C4-2B (cell line): ENCODE data around the gene KCNK1.

ENCODE experiments used
- H3K27ac ChIP-seq: fragments of 450-650 bp; 2 replicates; pipeline ENCODE4 v1.5.1; 2017
- CTCF ChIP-seq: fragments of 450-650 bp; conservative IDR thresholded peaks from 2 replicates; pipeline ENCODE4 v1.5.1; 2017; ENCODE audit warnings: mild to moderate bottlenecking
- ZFX ChIP-seq: fragments of 450-650 bp; IDR thresholded peaks from 2 replicates; pipeline ENCODE4 v1.6.1; 2017

The KCNK1 gene

GRCh38 chr1:233652526-233652925 is 38.6 kb downstream of the KCNK1 start:
- no peak for TF ChIP-seq ZFX
- no peak for TF ChIP-seq CTCF
- no peak overlapping the region for H3K27ac ChIP-seq

GRCh38 chr1:233654658-233655280 is 40.9 kb downstream of the KCNK1 start:
- H3K27ac ChIP-seq: peak overlapping the region; percentile 54
- TF ChIP-seq CTCF: no peak
- TF ChIP-seq ZFX: no peak

- peak overlapping the region; percentile 54 for H3K27ac ChIP-seq
- TF ChIP-seq CTCF (no peak), ZFX (no peak)
Observed at GRCh38 chr1:233655301-233655740, 41.4 kb downstream of the KCNK1 start.

GRCh38 chr1:233656032-233656635 is 42.2 kb downstream of the KCNK1 start:
- peak overlapping the region; percentile 54; the same call in 1 of the 2 replicates for H3K27ac ChIP-seq
- TF ChIP-seq CTCF (no peak), ZFX (no peak)

- no peak for TF ChIP-seq ZFX
- no peak for TF ChIP-seq CTCF
- H3K27ac ChIP-seq: no peak overlapping the region
Observed at GRCh38 chr1:233656687-233657086, 42.8 kb downstream of the KCNK1 start.

GRCh38 chr1:233657466-233657865 is 43.6 kb downstream of the KCNK1 start:
- H3K27ac ChIP-seq: no peak overlapping the region
- no peak for TF ChIP-seq CTCF
- TF ChIP-seq ZFX: no peak

- no peak overlapping the region for H3K27ac ChIP-seq
- TF ChIP-seq ZFX (no peak), CTCF (no peak)
Observed at GRCh38 chr1:233659495-233659894, 45.6 kb downstream of the KCNK1 start.
